Esophagus mucosa (tissue), 1 donor: ENCODE results near the gene DLX2. TPM values are rescaled to one million over a fixed set of nuclear protein-coding genes. Genes with fewer than 3 reads are reported as not detected.

Source experiments
- ATAC-seq: fragments of 200-7000 bp; cut with Tn5 transposase; one replicate; pipeline ENCODE4 v1.9.1; 2020
- total RNA-seq: library from RNA; stranded (reverse); gene quantifications from one replicate; pipeline ENCODE4 v1.2.4, GENCODE V29; 2023
- donor health status: DM: yes; HTN: yes; CAD: no.

The DLX2 gene
- total RNA-seq, 1 donor from 2014 or later: not detected

GRCh38 chr2:172107690-172108586 is 5.2 kb upstream of the DLX2 start:
- no peak for ATAC-seq

DNA sequence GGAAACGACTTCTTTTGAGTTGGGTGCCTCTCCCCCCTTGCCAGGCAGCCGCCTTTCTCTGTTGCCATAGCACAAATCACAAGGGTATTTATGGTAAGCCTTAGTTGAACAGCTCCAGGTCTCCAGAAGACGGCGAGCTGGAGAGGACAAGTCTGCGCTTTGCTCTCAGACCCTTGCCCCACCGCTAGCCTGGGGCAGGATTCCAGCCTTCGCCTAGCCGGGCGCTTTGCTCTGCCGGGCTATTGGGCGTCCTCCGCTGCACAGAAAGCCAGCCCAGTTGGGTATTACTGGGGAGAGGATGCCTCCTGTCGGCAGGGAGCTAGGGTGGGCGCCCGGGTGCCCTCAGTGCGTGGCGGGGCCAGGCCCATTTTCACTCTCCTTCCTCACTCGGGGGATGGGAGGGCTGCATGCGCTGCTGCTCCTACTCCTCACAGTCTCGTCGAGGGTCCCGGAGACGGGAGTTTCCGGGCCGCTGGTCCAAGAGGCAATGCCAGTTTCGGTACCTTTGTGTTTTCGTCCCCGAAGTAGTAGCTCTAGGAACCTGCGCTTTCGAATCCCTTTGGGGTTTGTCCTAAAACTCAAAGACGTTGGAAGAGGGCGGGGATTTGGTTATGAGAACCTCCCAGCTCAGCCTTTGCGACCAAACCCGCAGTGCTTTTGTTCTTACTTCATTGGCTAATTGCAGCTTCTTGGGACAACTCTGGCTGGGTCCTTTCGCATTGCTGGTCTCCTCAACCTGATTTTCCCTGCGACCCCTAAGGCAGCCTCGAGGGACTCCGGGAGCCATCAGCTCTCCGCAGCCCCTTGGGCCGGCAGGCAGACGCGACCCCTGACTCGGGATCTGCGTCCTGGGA is 3.6 kb upstream of the DLX2 start:
- peak; percentile 30 for ATAC-seq

DNA sequence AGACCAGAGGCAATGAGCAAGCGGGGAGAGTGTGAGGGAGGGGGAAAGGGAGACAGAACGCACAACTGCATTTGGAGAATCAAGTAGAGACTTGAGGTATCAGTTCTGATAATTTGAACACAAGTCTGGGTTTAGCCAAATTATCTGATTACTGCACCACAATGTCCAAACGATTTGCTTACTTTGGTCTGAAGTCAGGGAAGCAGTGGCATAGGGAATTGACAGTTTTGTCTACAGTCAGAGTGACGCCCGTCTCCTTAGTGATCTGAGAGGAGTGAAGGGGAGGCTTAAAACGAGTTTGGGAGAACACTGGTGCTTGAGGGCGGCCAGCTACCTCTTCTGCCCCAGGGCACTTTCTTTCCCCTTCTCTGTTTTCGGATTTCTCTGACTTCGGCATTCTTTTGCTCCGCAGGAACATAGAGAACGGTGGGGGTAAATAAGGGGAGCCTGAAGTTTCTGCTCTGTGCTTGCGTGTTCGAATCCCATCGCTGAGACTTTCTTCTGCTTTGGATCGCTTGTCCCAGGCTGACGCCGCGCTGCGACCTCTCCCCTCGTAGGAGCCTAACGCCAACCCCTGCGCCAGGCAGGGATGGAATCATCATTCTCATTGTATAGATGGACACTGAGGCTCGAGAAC is 2.9 kb upstream of the DLX2 start:
- ATAC-seq: no peak

DNA sequence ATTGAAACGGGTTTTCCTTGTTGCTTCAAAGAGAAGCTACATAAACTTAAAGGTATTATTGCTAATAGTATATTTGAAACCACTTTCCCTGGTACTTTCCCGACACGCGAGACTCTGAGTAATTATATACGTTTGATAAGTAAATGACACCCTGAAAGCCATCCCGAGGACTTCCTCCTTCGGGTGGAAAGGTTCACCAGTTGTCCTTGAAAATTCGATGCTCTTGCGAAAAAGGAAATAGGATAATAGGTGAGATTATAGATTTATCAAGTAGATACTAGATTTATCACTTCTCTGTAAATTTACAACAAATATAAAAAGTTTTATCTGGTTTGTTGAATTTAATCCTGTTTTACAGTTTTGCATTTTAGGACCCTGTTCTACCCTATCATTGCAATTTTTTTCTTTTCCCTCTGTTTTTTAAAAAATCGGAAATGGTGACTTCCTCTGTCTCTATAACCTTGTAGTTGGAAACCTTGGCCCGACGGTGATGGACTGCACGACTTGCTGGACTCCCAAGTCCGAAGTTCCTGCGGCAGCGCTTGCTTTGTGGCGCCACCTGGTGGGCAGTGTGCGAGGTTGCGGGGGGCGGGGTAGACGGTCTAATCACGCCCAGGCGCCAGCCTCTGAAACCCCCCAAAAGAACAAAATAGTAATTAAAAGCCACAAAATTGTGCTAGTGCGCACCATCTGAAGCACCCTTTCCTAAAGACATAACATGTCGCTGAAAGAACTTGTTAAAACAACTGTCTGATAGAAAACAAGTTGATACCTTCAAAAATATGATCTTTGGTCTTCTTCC is 972 bp upstream of the DLX2 start:
- ATAC-seq: peak; percentile 42

DNA sequence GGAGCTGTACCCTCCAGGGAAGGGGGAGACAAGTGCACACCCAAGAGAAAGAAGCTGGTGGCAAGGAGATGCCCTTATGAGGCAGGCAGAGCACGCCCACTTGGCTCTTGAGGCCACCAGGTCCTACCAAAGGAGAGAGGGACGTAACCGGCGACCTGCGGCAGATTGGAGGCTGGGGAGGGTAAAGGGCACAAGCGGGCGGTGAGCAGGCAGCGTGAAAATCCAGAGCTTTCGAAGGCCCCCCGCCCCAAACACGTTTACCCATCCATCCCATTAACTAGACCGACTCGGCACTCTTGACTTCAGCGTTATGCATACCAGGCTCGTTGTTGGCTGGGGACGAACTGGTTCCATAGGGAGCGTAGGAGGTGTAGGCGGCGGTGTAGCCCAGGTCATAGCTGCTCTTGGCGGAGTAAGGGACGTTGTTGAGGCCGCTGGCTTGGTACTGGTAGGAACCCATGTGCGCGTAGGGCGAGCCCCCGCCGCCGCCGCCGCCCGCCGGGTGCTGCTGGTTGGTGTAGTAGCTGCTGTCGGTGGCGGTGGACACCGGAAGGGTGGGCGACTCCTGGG is 794 bp downstream of the DLX2 start:
- ATAC-seq: peak; percentile 18

DNA sequence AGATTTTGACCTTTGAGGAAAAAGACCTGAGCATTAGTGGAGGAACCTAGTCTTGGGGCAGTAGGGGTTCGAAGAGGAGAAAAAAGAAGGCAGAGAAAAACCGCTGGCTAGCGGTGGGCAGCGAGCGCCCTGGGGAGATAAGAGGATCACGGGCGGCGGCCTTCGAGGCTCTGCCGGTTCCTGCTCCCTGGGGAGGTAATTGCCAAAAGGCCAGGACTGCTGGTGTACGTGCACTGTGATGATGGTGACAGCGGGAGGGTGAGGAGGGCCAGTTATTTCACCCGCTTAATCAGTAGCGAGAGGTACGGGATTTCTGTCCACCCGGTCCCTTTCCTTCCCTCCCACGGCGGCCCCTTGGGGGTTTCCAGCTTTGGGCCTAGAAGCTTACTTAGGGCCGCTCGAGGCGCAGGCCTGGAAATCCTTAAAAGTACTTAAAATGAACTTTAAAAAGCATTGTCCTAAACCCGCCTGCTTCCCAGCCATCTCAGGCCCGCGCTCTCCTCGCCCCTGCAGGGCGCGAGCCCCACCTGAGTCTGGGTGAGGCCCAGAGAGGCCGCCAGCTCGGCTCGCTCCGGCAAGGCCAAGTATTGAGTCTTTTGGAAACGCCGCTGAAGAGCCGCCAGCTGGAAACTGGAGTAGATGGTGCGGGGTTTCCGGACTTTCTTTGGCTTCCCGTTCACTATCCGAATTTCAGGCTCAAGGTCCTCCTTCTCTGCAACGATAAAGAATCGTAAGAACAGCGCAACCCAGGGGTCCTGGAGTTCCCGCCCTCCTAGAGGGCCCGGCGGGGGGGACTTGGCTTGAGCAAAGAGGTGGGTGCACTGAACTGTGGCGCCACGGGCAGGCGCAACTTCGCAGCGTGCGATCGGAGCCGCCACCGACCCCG is 1.5 kb downstream of the DLX2 start:
- ATAC-seq: no peak

DNA sequence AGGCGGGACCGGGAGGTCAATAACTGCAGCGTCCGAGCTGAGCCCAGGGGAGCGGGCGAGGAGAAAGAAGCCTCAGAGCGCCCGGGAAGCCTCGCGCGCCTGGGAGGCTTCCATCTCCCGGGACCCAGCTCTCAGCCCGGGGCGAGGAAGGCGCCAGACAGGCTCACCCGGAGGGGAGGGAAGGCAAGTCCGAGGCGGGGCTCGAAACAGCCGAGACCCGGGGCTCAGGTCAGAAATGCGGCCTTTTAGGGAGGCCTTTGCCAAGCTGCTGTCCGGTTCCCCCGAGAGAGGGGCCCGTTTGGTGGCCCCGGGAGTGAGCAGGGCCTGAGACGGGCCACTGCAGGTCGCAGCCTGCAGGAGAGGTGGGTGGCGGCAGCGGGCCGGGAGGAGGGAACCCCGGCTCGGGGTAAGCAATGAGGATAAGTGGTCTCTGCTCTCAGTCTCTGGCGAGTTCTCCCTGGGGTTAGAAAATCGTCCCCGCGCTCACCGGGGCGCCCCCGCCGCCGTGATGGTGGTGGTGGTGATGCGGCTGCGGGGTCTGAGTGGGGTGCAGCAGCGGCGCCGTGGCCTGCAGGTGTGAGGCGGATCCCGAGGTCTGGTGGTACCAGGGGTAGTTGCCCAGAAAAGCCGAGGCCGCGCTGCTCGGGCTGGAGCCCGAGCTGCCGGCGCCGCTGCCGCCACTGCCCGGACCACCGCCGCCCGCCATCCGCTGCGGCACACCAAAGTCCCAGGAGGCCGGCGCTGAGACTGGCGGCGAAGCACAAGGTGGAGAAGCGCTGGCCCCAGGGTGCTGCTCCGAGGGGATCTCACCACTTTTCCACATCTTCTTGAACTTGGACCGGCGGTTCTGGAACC is 2.4 kb downstream of the DLX2 start:
- no peak for ATAC-seq

DNA sequence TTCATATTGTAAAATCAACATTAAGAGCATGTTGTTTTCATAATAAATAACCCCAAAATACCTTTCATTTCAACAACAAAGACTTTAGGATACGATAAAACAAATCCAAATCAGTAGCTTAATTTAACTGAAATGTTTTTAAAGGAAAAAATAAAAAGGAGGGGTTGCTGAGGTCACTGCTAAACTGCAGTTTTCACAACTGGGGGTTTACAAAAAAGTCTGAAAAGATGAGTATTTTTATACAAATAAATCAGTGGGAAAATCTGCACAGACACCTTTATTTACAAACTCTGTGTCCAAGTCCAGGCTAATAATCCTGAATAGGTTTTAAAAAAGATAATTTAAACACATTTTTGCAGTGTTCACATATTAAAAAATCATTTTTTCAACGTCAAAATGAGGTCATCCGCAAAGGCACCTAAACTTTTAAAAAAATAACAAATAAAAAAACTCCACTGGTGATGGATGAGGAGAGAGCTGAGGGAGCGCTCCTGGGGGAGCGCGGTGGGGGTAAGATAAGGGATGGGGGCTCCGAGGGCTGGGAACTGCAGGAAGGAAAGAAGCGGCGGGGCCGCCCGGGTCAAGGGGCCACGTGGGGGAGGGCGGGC is 3.1 kb downstream of the DLX2 start:
- no peak for ATAC-seq

GRCh38 chr2:172098650-172099471 is 3.8 kb downstream of the DLX2 start:
- ATAC-seq: no peak

- ATAC-seq: no peak
Observed at GRCh38 chr2:172098287-172098649, 4.4 kb downstream of the DLX2 start.

GRCh38 chr2:172097557-172098131 is 5.1 kb downstream of the DLX2 start:
- ATAC-seq: no peak

GRCh38 chr2:172096626-172097547 is 5.8 kb downstream of the DLX2 start:
- peak; percentile 23 for ATAC-seq

GRCh38 chr2:172095905-172096625 is 6.6 kb downstream of the DLX2 start:
- no peak for ATAC-seq

- ATAC-seq: peak; percentile 74
Observed at GRCh38 chr2:172095146-172095904, 7.4 kb downstream of the DLX2 start.
